Adrenal gland (tissue), 12 donors: Measurements from ENCODE around the gene AMFR. TPM values are rescaled to one million over a fixed set of nuclear protein-coding genes. Genes with fewer than 3 reads are reported as not detected.
A peak's percentile ranks its signal among the peaks of the same experiment; 100 is the strongest.

Experiments used
- DNase-seq, 7 donors: peaks; one replicate each; pipeline ENCODE4 v3.0.0-alpha.2; 2019 to 2020
- H3K27ac ChIP-seq, 5 donors: fragments of 200-600 bp; sonication (generic) in 4 of 5; 1 replicate in 3 of 5; 2 replicates in 2 of 5; pipeline versions ENCODE4 v1.5.1 to v1.8.0; 2016 to 2020; ENCODE audit warnings: mild to moderate bottlenecking in 1 of 5
- H3K27me3 ChIP-seq: fragments of 200-600 bp; 2 replicates; pipeline ENCODE4 v1.8.0; 2021
- H3K36me3 ChIP-seq, 2 donors: fragments of 200-600 bp; replicated peaks in 1 of 2; 1 replicate in 1 of 2; 2 replicates in 1 of 2; pipeline versions ENCODE4 v1.5.1 to v1.8.0; 2018 to 2022
- H3K4me1 ChIP-seq, 2 donors: fragments of 200-600 bp; replicated peaks in 1 of 2; 1 replicate in 1 of 2; 2 replicates in 1 of 2; pipeline versions ENCODE4 v1.5.1 to v1.8.0; 2018 to 2021
- H3K4me3 ChIP-seq, 4 donors: fragments of 200-600 bp; sonication (generic) in 3 of 4; one replicate each; pipeline ENCODE4 v1.5.1; 2016 to 2018
- H3K9me3 ChIP-seq, 3 donors: fragments of 200-600 bp; sonication (generic) in 1 of 3; replicated peaks in 1 of 3; 1 replicate in 2 of 3; 2 replicates in 1 of 3; pipeline versions ENCODE4 v1.5.1 to v1.8.0; 2016 to 2021
- POLR2A ChIP-seq, 2 donors: fragments of 450-650 bp; IDR thresholded peaks; one replicate each; pipeline ENCODE4 v1.6.1; 2017; ENCODE audit warnings: antibody characterized with exemption in 2 of 2, mild to moderate bottlenecking in 2 of 2, moderate library complexity in 1 of 2
- WGBS, 4 donors: extraction: QIAGEN DNeasy Blood & Tissue Kit in 2 of 4; methylation state at CpG; one replicate each; pipeline versions ENCODE4 v1.1.5 to v1.1.7; 2013 to 2017; 5-methylcytosine and 5-hydroxymethylcytosine counted together
- intact Hi-C, 2 donors: fragments of 100-400 bp; cut with DNase I; formaldehyde crosslinking; loops; one replicate each; pipeline versions ENCODE4 v1.14.1 to v1.15.0; 2022 to 2023
- polyA plus RNA-seq, 3 donors: library from polyadenylated mRNA; stranded (reverse); fragments of 200-250 nt in 2 of 3; fragments of 350-450 nt in 1 of 3; fragmentation: Illumina TruSeq in 1 of 3; extraction: RNeasy Lipid Tissue Mini Kit (QIAGEN cat#74804) in 1 of 3; gene quantifications; one replicate each; pipeline ENCODE4 v1.2.3, GENCODE V29; 2013 to 2014
- total RNA-seq, 9 donors: library from RNA; depleted of rRNA in 4 of 9; stranded (reverse); fragments of >200 nt in 4 of 9; fragments of 120-200 nt in 1 of 9; fragmentation: NEBNext Ultra II Directional in 1 of 9; extraction: Animal tissue kit (Norgen Biotek cat#: 25700) in 1 of 9; gene quantifications; one replicate each; pipeline versions ENCODE4 v1.1.0 to v1.2.4, GENCODE V29; 2013 to 2023
- TF ChIP-seq, protein P1 (sequence below), 6 experiments: fragments of 450-650 bp in 4 of 6; fragments of 200-600 bp in 2 of 6; sonication (generic) in 1 of 6; IDR thresholded peaks; 1 replicate in 5 of 6; 2 replicates in 1 of 6; pipeline versions ENCODE4 v1.5.1 to v1.8.0; 2016 to 2021; ENCODE audit warnings: antibody characterized with exemption in 6 of 6, mild to moderate bottlenecking in 2 of 6, moderate library complexity in 1 of 6
- donor health status: healthy with polysubstance abuse.
- donor health status: Bipolar disorder and iron deficiency.
- donor health status: DM: yes; HTN: yes; CAD: no.
- donor health status: DM: no; HTN: no; CAD: no.
- donor health status: DM: no; HTN: no; CAD: no.
- donor health status: DM: yes; HTN: yes; CAD: no.

The AMFR gene
- total and polyA plus RNA-seq, 12 donors: 40.3 to 346 (median 206) TPM

DNA sequence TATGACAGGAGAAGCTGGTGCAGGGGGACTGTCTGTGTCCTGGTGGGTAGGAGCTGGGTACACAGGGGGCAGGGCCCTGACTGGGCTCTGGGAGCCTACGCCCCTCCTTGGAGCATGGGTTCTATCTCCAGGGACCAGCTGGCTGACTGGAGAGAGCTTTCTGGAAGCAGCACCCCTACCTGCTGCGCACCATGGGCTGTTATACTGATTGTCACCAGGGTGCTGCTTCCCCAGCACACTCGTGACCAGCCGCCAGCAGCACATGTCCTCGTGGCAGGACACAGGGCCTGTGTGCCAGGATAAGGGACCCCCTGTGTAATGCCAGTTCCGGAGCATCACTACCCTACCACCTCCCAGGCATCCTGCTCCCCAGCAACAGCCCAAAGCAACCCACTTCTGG is 106.0 kb downstream of the AMFR start:
- H3K4me1 ChIP-seq: peaks cover 0 to 5% of the 10 kb centered on the region in 2 donors
- H3K27ac ChIP-seq: peak overlapping the region in 1 of 5 donors; percentile 28
- WGBS, 4 donors: 76 to 89% (median 82%) methylated on average over 2 to 6 of the region's 6 CpGs
- no peak overlapping the region for H3K4me3 ChIP-seq
- H3K36me3 ChIP-seq: no peaks in the 10 kb centered on the region
- no peak for DNase-seq
- intact Hi-C loops: loop anchor here (2.0 to 5.0 kb wide), 2 partner anchors 375 to 377 kb away; no protein-coding TSS in a partner anchor
- TF ChIP-seq, protein P1, sequence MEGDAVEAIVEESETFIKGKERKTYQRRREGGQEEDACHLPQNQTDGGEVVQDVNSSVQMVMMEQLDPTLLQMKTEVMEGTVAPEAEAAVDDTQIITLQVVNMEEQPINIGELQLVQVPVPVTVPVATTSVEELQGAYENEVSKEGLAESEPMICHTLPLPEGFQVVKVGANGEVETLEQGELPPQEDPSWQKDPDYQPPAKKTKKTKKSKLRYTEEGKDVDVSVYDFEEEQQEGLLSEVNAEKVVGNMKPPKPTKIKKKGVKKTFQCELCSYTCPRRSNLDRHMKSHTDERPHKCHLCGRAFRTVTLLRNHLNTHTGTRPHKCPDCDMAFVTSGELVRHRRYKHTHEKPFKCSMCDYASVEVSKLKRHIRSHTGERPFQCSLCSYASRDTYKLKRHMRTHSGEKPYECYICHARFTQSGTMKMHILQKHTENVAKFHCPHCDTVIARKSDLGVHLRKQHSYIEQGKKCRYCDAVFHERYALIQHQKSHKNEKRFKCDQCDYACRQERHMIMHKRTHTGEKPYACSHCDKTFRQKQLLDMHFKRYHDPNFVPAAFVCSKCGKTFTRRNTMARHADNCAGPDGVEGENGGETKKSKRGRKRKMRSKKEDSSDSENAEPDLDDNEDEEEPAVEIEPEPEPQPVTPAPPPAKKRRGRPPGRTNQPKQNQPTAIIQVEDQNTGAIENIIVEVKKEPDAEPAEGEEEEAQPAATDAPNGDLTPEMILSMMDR (IDR thresholded peaks at IDR 0.05): no peak
- TF ChIP-seq POLR2A (IDR thresholded peaks at IDR 0.05): no peak
- no peaks in the 10 kb centered on the region for H3K27me3 ChIP-seq
- no peaks in the 10 kb centered on the region for H3K9me3 ChIP-seq

- no peaks in the 10 kb centered on the region for H3K36me3 ChIP-seq
- WGBS, 4 donors: 40 to 69% (median 65%) methylated on average over 1 of the region's 1 CpG
- no peaks in the 10 kb centered on the region for H3K9me3 ChIP-seq
- peaks cover 0 to 5% of the 10 kb centered on the region in 2 donors for H3K4me1 ChIP-seq
- H3K4me3 ChIP-seq: no peak overlapping the region
- H3K27me3 ChIP-seq: no peaks in the 10 kb centered on the region
- intact Hi-C loops: loop anchor here (2.0 to 5.0 kb wide), 2 partner anchors 374 to 376 kb away; no protein-coding TSS in a partner anchor
- peak overlapping the region in 1 of 5 donors; percentile 28 for H3K27ac ChIP-seq
- TF ChIP-seq, protein P1 (IDR thresholded peaks at IDR 0.05): no peak
- TF ChIP-seq POLR2A (IDR thresholded peaks at IDR 0.05): no peak
- no peak for DNase-seq
These were observed 106.6 kb downstream of the AMFR start for GRCh38 chr16:56318827-56319140.

DNA sequence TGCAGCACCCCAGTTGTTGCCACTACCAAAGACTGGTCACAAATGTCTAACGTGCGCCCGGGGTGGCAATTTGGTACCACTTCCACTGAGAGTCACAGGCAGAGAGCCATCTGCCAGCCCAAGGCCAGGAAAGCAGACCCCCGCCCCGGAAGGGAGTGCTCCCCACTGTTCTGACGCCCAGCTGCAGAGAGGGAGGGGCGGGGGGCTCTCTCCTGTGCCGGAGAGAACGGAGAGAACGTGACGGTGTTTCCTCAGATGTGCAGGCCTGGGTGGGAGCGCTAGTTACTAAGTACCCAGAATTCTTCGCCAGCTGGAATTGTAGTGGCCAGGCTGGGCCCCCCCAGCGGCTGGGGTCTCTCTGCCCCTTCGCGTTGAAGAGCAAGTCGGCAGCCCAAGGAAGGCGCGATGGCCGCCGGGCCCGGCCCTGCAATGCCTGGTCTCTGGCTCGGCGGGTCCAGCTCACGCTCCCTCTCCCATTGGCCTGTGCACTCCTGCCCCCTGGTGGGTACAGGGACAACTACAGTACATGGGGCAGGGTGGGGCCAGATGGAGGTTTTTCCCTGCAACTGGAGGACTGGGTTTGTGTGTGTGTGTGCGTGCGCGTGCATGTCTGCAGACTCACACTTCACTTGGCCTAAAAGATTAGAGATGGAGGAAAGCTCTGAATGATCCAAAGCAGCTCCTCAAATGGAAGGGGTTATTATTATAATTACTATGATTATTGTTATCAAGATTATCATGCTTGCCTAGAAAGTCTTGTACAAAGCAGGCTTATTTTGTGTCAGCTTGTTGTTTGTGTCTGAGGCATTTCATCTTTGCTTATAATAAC is 107.1 kb downstream of the AMFR start:
- peak overlapping the region in 1 of 4 donors; percentile 41 for H3K4me3 ChIP-seq
- peak overlapping the region in 1 of 5 donors; percentile 66 for H3K27ac ChIP-seq

GRCh38 chr16:56316545-56316944 is 108.8 kb downstream of the AMFR start:
- no peak overlapping the region for H3K4me3 ChIP-seq
- DNase-seq: no peak
- no peak overlapping the region for H3K27ac ChIP-seq
- peaks cover 0 to 5% of the 10 kb centered on the region in 2 donors for H3K4me1 ChIP-seq
- TF ChIP-seq, protein P1 (IDR thresholded peaks at IDR 0.05): no peak
- no peak for TF ChIP-seq POLR2A (IDR thresholded peaks at IDR 0.05)
- H3K36me3 ChIP-seq: no peaks in the 10 kb centered on the region
- H3K27me3 ChIP-seq: no peaks in the 10 kb centered on the region
- H3K9me3 ChIP-seq: no peaks in the 10 kb centered on the region
- intact Hi-C loops: loop anchor here in 1 of 2 donors (5.0 kb wide), 1 partner anchor 374 kb away; no protein-coding TSS in a partner anchor
- 80 to 85% (median 84%) methylated on average over 5 to 7 of the region's 7 CpGs for WGBS, 4 donors

More for the DNA sequence above, 107.1 kb downstream of the AMFR start:
- Histone ChIP-seq H3K9me3 (no peaks in the 10 kb centered on the region), H3K27me3 (no peaks in the 10 kb centered on the region), H3K4me1 (peaks cover 0 to 5% of the 10 kb centered on the region in 2 donors), H3K36me3 (no peaks in the 10 kb centered on the region)
- peak; percentile 71 to 93 (median 85) for DNase-seq
- TF ChIP-seq, protein P1 (IDR thresholded peaks at IDR 0.05): peak; percentile 89 to 97 (median 94)
- no peak for TF ChIP-seq POLR2A (IDR thresholded peaks at IDR 0.05)
- intact Hi-C loops: loop anchor here (2.0 to 5.0 kb wide), 2 partner anchors 373 to 376 kb away; no protein-coding TSS in a partner anchor
- 8 to 14% (median 10%) methylated on average over 3 to 28 of the region's 28 CpGs for WGBS, 4 donors
